CD1c-positive myeloid dendritic cell (primary cell): Measurements from ENCODE around the gene ABHD18.

Experiments used
- DNase-seq: peaks from one replicate; pipeline ENCODE4 v3.0.0-alpha.2; 2016; ENCODE audit errors: extremely low spot score

Gene ABHD18

GRCh38 chr4:128068918-128069317 lies 103.7 kb downstream of the ABHD18 start:
- no peak for DNase-seq

DNA sequence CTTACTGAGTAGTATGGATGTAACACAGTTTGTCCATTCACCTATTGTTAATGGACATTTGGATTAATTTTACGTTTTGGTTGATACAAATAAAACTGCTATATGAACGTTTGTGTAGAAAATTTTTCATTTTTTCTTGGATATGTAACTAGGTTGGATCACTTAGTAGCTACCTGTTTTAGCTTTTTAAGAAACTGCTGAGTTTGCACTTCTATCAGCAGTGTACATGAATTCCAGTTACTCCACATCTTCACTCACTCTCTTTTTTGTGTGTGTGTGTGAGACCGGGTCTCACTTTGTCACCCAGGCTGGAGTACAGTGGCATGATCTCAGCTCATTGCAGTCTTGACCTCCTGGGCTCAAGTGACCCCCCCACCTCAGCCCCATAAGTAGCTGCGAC lies 111.3 kb downstream of the ABHD18 start:
- DNase-seq = no peak
